Loucy (cell line): Measurements from ENCODE around the gene BTG4.

Source experiments
- H2AFZ ChIP-seq: fragments of 200-600 bp; sonication (generic); 2 replicates; pipeline ENCODE4 v1.6.0; 2016; ENCODE audit warnings: antibody characterized with exemption, mild to moderate bottlenecking, low read length, moderate library complexity
- H3F3A ChIP-seq: fragments of 200-600 bp; 2 replicates; pipeline ENCODE4 v1.6.0; 2016; ENCODE audit warnings: antibody characterized with exemption, low read depth, mild to moderate bottlenecking
- H3K27me3 ChIP-seq: fragments of 200-600 bp; sonication (generic); 2 replicates; pipeline ENCODE4 v1.6.1; 2014; ENCODE audit warnings: low read length, mild to moderate bottlenecking; ENCODE audit not compliant: insufficient read depth, poor library complexity, severe bottlenecking
- H3K36me3 ChIP-seq: fragments of 200-600 bp; sonication (generic); 2 replicates; pipeline ENCODE4 v1.6.1; 2016; ENCODE audit warnings: low read length; ENCODE audit not compliant: insufficient read depth
- H3K4me1 ChIP-seq: fragments of 200-600 bp; sonication (generic); 2 replicates; pipeline ENCODE4 v1.5.1; 2014; ENCODE audit warnings: low read length, mild to moderate bottlenecking; ENCODE audit not compliant: insufficient read depth, poor library complexity, severe bottlenecking
- H3K4me2 ChIP-seq: fragments of 200-600 bp; sonication (generic); 2 replicates; pipeline ENCODE4 v1.6.0; 2014; ENCODE audit warnings: antibody characterized with exemption, low read length, low read depth, mild to moderate bottlenecking; ENCODE audit not compliant: poor library complexity, severe bottlenecking
- H3K4me3 ChIP-seq: fragments of 200-600 bp; sonication (generic); 2 replicates; pipeline ENCODE4 v1.5.1; 2014; ENCODE audit warnings: low read length, mild to moderate bottlenecking, mixed read lengths; ENCODE audit not compliant: poor library complexity, severe bottlenecking
- H3K79me2 ChIP-seq: fragments of 200-600 bp; sonication (generic); 2 replicates; pipeline ENCODE4 v1.6.1; 2014; ENCODE audit warnings: low read length; ENCODE audit not compliant: insufficient read depth
- H3K9ac ChIP-seq: fragments of 200-600 bp; sonication (generic); 2 replicates; pipeline ENCODE4 v1.6.0; 2014; ENCODE audit warnings: mild to moderate bottlenecking, low read depth, low read length, moderate library complexity; ENCODE audit not compliant: poor library complexity, severe bottlenecking
- H3K9me2 ChIP-seq: fragments of 200-600 bp; sonication (generic); replicated peaks from 2 replicates; pipeline ENCODE4 v1.6.1; 2016; ENCODE audit warnings: low read depth, low read length, mixed read lengths
- H3K9me3 ChIP-seq: fragments of 200-600 bp; sonication (generic); 2 replicates; pipeline ENCODE4 v1.6.1; 2014; ENCODE audit warnings: mild to moderate bottlenecking, antibody characterized with exemption, low read length, low read depth; ENCODE audit not compliant: insufficient read depth
- H4K20me1 ChIP-seq: fragments of 200-600 bp; sonication (generic); 2 replicates; pipeline ENCODE4 v1.6.0; 2014; ENCODE audit warnings: antibody characterized with exemption, low read length, mild to moderate bottlenecking; ENCODE audit not compliant: insufficient read depth, poor library complexity, severe bottlenecking
- EZH2phosphoT487 ChIP-seq: fragments of 200-600 bp; IDR thresholded peaks from 2 replicates; pipeline ENCODE4 v1.6.1; 2018; ENCODE audit warnings: antibody characterized with exemption, mild to moderate bottlenecking, moderate library complexity, borderline replicate concordance
- TF ChIP-seq, protein P1 (sequence below): fragments of 200-600 bp; sonication (generic); conservative IDR thresholded peaks from 2 replicates; pipeline ENCODE4 v1.5.1; 2014; ENCODE audit warnings: mild to moderate bottlenecking, antibody characterized with exemption, low read length

BTG4 gene

DNA sequence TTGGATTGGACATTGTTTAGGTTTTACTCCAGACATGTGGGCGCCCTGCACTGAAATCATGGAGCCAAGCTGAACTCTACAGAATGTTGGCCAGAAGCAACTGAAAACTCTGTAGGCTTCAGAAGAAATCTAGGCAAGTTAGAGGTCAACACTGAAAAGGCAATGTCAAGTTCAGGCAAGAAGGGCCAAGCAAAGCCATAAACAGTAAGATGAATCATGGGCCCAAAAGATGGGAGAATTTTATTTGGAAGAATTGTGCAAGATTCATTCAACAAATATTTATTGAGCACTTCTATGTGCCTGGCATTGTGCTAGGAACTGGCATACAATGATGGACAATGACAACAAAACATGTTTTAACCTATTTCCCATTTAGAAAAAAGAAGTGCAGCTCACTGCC, 13.3 kb upstream of the BTG4 start:
- Histone ChIP-seq H3K36me3 (no peaks in the 10 kb centered on the region), H2AFZ (no peak overlapping the region), H3K4me2 (no peak overlapping the region), H3F3A (no peaks in the 10 kb centered on the region), H3K9me3 (no peaks in the 10 kb centered on the region), H3K9me2 (no peaks in the 10 kb centered on the region), H3K9ac (no peak overlapping the region), H4K20me1 (no peaks in the 10 kb centered on the region), H3K4me3 (no peak overlapping the region), H3K4me1 (peaks cover 27% of the 10 kb centered on the region), H3K27me3 (no peaks in the 10 kb centered on the region), H3K79me2 (no peaks in the 10 kb centered on the region)
- TF ChIP-seq EZH2phosphoT487, result no peak
- TF ChIP-seq, protein P1, sequence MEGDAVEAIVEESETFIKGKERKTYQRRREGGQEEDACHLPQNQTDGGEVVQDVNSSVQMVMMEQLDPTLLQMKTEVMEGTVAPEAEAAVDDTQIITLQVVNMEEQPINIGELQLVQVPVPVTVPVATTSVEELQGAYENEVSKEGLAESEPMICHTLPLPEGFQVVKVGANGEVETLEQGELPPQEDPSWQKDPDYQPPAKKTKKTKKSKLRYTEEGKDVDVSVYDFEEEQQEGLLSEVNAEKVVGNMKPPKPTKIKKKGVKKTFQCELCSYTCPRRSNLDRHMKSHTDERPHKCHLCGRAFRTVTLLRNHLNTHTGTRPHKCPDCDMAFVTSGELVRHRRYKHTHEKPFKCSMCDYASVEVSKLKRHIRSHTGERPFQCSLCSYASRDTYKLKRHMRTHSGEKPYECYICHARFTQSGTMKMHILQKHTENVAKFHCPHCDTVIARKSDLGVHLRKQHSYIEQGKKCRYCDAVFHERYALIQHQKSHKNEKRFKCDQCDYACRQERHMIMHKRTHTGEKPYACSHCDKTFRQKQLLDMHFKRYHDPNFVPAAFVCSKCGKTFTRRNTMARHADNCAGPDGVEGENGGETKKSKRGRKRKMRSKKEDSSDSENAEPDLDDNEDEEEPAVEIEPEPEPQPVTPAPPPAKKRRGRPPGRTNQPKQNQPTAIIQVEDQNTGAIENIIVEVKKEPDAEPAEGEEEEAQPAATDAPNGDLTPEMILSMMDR, result no peak

DNA sequence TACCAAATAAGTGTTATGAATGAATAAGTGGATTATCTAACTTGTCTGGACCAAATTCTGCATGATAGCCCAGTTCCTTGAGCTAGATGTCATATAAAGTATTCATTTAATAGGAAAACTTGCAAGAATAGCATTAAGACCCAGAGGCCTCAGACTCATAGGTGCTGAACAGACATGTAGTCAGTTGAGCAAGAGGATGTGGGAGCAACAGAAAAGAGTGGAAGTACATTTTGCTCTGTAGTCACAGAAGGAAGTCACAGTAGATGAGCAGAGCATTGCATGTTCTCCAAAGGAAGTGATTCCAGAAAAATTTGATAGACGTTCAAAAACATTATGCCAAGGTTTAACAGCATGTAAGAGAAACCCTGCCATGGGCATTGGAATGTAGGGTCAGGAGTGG, 11.9 kb upstream of the BTG4 start:
- TF ChIP-seq, protein P1, result no peak
- no peak for TF ChIP-seq EZH2phosphoT487
- H3K79me2 ChIP-seq, result no peaks in the 10 kb centered on the region
- H3F3A ChIP-seq, result no peaks in the 10 kb centered on the region

DNA sequence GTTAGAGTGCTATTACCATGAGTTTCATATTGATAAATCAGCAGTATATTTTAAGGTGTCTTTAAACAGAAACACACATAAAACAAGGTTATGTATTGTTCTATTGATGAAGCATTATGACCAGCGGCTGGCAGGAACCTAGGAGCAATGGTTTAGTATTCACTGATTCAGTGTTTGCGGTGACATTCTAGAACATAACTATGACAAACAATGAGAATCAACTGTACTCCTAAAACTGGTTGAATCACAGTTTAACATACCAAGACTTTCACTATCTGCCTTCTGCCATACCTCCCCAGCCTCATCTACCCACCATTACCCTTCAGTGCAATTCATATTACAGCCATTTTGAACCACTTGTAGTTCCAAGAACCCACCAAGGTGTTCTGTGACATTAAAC, 11.2 kb upstream of the BTG4 start:
- H3F3A ChIP-seq, result no peaks in the 10 kb centered on the region
- TF ChIP-seq EZH2phosphoT487, result no peak
- TF ChIP-seq, protein P1, result no peak

More for the DNA sequence above, 11.9 kb upstream of the BTG4 start:
- Histone ChIP-seq H3K36me3 (no peaks in the 10 kb centered on the region), H2AFZ (no peak overlapping the region), H3K4me1 (peaks cover 26% of the 10 kb centered on the region), H3K9me2 (no peaks in the 10 kb centered on the region), H4K20me1 (no peaks in the 10 kb centered on the region), H3K9ac (no peak overlapping the region), H3K4me3 (no peak overlapping the region), H3K4me2 (no peak overlapping the region), H3K27me3 (no peaks in the 10 kb centered on the region), H3K9me3 (no peaks in the 10 kb centered on the region)

More for the DNA sequence above, 11.2 kb upstream of the BTG4 start:
- Histone ChIP-seq H3K27me3 (no peaks in the 10 kb centered on the region), H4K20me1 (no peaks in the 10 kb centered on the region), H3K9ac (no peak overlapping the region), H3K4me2 (no peak overlapping the region), H3K9me3 (no peaks in the 10 kb centered on the region), H3K9me2 (no peaks in the 10 kb centered on the region), H2AFZ (no peak overlapping the region), H3K36me3 (no peaks in the 10 kb centered on the region), H3K4me1 (peaks cover 19% of the 10 kb centered on the region), H3K79me2 (no peaks in the 10 kb centered on the region), H3K4me3 (no peak overlapping the region)
